D341Med (cell line): ENCODE data around the gene PPFIA4.

Experiments
- DNase-seq: peaks from one replicate; pipeline ENCODE4 v3.0.0; 2012; ENCODE audit warnings: low spot score

The PPFIA4 gene

GRCh38 chr1:203126866-203127665 is 100.8 kb downstream of the PPFIA4 start:
- peak; percentile 29 for DNase-seq

- DNase-seq = peak; percentile 74
These were observed 101.6 kb downstream of the PPFIA4 start, which contains the start of gene ADORA1 for GRCh38 chr1:203127666-203128430. Gene ADORA1 (plus strand): TSS chr1:203127726. CDS start chr1:203128842, 1,116 bp downstream.

GRCh38 chr1:203128431-203128715 is 102.1 kb downstream of the PPFIA4 start:
- DNase-seq = no peak
